Activated naive CD8-positive, alpha-beta T cell treated with anti-CD3 and anti-CD28 coated beads for 36 hours (primary cell): ENCODE results near the gene SP7. TPM values are rescaled to one million over a fixed set of nuclear protein-coding genes. Genes with fewer than 3 reads are reported as not detected.
"Not testable (repeated sequence)": the region's sequence is repeated elsewhere in the genome, so short reads cannot be mapped to it uniquely, and the experiment has no call there.

Source experiments
- DNase-seq: peaks from one replicate; pipeline ENCODE4 v3.0.0; 2021
- H3K27ac Mint-ChIP-seq: one replicate; pipeline ENCODE4 v1.8.0; 2022; ENCODE audit warnings: mild to moderate bottlenecking, moderate library complexity, mixed read lengths
- H3K27me3 Mint-ChIP-seq: one replicate; pipeline ENCODE4 v1.8.0; 2022; ENCODE audit warnings: mild to moderate bottlenecking, mixed read lengths
- H3K36me3 Mint-ChIP-seq: one replicate; pipeline ENCODE4 v1.8.0; 2021; ENCODE audit warnings: mild to moderate bottlenecking, mixed read lengths
- H3K4me1 Mint-ChIP-seq: one replicate; pipeline ENCODE4 v1.8.0; 2021; ENCODE audit warnings: mixed read lengths
- H3K4me3 Mint-ChIP-seq: one replicate; pipeline ENCODE4 v1.8.0; 2022; ENCODE audit warnings: mild to moderate bottlenecking, moderate library complexity, mixed read lengths
- H3K9me3 Mint-ChIP-seq: one replicate; pipeline ENCODE4 v1.8.0; 2022; ENCODE audit warnings: mixed read lengths
- total RNA-seq, 2 experiments: library from RNA; stranded (reverse); gene quantifications; one replicate each; pipeline ENCODE4 v1.2.3, GENCODE V29; 2021

The SP7 gene
- total RNA-seq, 2 experiments from 2014 or later, result not detected

DNA sequence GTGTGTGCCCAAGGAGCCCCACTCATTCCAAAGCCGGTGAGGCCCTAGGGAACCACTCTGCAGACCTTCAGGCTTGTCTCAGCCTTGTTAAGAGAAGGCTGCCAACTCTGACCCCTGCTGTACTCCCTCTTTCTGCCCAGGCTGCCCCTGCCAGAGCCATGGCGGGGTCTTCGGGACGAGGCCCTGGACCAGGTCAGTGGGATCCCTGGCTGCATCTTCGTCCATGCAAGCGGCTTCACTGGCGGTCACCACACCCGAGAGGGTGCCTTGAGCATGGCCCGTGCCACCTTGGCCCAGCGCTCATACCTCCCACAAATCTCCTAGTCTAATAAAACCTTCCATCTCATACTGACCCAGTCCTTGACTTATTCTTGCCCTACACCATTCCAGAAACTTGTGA lies 29.3 kb downstream of the SP7 start:
- no peaks in the 10 kb centered on the region for H3K9me3 Mint-ChIP-seq
- H3K27ac Mint-ChIP-seq, result no peak overlapping the region
- H3K4me3 Mint-ChIP-seq, result no peak overlapping the region
- H3K27me3 Mint-ChIP-seq, result no peaks in the 10 kb centered on the region
- DNase-seq, result no peak
- peaks cover 16% of the 10 kb centered on the region for H3K4me1 Mint-ChIP-seq
- peaks cover 13% of the 10 kb centered on the region for H3K36me3 Mint-ChIP-seq

DNA sequence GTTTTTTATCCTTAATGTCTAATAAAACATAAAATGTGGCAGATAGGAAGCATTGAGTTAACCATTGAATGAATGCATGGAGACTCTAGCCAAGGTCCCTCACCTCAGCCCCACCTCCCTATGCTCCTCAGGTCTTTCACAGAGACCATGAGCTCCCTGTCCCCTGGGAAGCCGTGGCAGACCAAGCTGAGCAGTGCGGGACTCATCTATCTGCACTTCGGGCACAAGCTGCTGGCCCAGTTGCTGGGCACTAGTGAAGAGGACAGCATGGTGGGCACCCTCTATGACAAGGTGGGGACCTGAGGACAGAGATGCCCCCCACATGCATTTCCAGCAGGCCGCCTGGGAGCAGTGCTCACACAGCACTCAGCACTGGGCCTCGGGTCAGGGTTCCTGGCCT lies 33.3 kb downstream of the SP7 start:
- Mint-ChIP-seq H3K9me3 (no peaks in the 10 kb centered on the region), H3K27ac (peak overlapping the region; percentile 18), H3K4me1 (peaks cover 43% of the 10 kb centered on the region), H3K4me3 (no peak overlapping the region), H3K36me3 (peaks cover 39% of the 10 kb centered on the region), H3K27me3 (no peaks in the 10 kb centered on the region)
- no peak for DNase-seq

DNA sequence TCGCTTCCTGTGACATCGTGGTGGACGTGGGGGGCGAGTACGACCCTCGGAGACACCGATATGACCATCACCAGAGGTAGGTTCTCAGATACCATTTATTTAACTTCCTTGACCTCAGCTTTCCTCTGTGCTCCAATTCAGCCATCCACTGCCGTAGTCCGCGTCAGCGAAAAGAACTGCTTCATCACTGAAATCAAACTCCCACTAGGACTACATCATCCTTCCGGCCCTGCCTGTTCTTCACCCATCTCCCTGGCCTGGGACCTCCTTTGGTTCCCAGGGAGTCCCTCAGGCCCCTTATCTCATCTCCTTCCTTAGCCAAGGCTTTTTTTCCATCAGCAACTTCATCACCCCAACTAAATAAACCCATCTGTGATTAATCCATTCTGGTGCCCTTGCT lies 36.0 kb downstream of the SP7 start:
- Mint-ChIP-seq H3K9me3 (no peaks in the 10 kb centered on the region), H3K27ac (peak overlapping the region; percentile 94), H3K36me3 (peaks cover 58% of the 10 kb centered on the region), H3K4me3 (peak overlapping the region; percentile 94), H3K4me1 (peaks cover 55% of the 10 kb centered on the region), H3K27me3 (no peaks in the 10 kb centered on the region)
- DNase-seq, result no peak

DNA sequence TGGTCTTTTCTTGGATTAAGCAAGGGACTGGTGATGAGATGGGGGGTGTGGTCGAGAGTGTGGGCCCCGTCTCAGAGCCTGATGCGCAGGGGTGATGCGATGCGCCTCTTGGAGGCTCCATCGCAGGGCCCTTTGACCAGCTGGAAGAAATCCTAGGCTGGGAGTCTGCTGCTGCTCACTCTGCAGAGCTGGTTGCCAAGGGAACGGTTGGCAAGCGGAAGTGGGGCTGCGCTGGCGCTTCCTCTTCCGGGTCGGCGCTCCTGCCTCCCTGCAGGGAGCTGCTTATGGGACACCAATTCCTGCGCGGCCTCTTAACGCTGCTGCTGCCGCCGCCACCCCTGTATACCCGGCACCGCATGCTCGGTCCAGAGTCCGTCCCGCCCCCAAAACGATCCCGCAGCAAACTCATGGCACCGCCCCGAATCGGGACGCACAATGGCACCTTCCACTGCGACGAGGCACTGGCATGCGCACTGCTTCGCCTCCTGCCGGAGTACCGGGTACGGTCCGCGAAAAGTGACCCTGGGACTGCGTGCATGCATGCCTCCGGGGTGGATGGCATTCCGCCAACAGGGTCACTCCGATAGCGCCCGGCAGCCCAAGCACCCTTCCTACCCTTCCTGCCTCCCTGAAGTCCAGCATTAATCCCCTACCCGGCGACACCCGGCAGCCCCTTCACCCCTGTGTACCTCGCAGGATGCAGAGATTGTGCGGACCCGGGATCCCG lies 36.5 kb downstream of the SP7 start, which contains the start of gene MYG1:
TSS of gene MYG1 (plus strand) at position 242 of the 727 bp plus-strand sequence. CDS start at position 285, 43 bp downstream.
- DNase-seq, result peak; percentile 87
- no peaks in the 10 kb centered on the region for H3K27me3 Mint-ChIP-seq
- H3K9me3 Mint-ChIP-seq, result no peaks in the 10 kb centered on the region
- H3K4me3 Mint-ChIP-seq, result peak within 1 kb of the TSS; percentile 94
- H3K4me1 Mint-ChIP-seq, result peaks cover 60% of the 10 kb centered on the region
- peaks cover 61% of the 10 kb centered on the region for H3K36me3 Mint-ChIP-seq
- peak within 1 kb of the TSS; percentile 94 for H3K27ac Mint-ChIP-seq

DNA sequence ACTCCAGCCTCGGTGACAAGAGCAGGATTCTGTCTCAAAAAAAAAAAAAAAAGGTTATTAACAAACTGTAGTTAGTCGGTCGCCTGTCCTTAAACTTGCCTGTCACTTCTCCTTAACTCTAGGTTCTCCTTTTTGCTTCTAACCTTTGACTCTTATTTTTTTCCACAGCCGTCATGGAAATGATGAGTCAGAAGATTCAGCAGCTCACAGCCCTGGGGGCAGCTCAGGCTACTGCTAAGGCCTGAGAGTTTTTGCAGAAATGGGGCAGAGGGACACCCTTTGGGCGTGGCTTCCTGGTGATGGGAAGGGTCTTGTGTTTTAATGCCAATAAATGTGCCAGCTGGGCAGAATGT lies 37.1 kb downstream of the SP7 start:
- Mint-ChIP-seq H3K27me3 (no peaks in the 10 kb centered on the region), H3K4me1 (peaks cover 65% of the 10 kb centered on the region), H3K27ac (peak overlapping the region; percentile 94), H3K4me3 (peak overlapping the region; percentile 94), H3K9me3 (no peaks in the 10 kb centered on the region), H3K36me3 (peaks cover 66% of the 10 kb centered on the region)
- peak; percentile 58 for DNase-seq

DNA sequence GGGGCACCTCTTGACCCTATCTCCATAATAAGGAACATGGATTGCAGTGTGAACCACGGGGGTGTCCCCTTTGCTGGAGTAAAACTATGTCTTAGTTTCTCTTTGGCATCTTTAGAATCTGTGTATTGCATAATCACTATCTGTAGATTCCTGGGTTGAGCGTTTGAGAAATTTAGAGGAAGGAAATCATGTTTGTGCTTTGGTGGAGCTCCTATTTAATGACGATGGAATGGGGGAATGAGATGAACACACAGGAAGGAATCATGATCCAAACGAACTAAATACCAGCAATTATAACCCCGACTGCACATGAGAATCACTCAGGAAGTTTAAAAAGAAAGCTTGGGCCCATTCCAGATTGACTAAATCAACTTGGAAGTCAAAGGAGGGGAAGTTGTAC lies 38.0 kb downstream of the SP7 start:
- no peaks in the 10 kb centered on the region for H3K27me3 Mint-ChIP-seq
- H3K4me3 Mint-ChIP-seq, result peak overlapping the region; percentile 25
- H3K27ac Mint-ChIP-seq, result peak overlapping the region; percentile 94
- no peaks in the 10 kb centered on the region for H3K9me3 Mint-ChIP-seq
- H3K4me1 Mint-ChIP-seq, result peaks cover 62% of the 10 kb centered on the region
- no peak for DNase-seq
- peaks cover 74% of the 10 kb centered on the region for H3K36me3 Mint-ChIP-seq

DNA sequence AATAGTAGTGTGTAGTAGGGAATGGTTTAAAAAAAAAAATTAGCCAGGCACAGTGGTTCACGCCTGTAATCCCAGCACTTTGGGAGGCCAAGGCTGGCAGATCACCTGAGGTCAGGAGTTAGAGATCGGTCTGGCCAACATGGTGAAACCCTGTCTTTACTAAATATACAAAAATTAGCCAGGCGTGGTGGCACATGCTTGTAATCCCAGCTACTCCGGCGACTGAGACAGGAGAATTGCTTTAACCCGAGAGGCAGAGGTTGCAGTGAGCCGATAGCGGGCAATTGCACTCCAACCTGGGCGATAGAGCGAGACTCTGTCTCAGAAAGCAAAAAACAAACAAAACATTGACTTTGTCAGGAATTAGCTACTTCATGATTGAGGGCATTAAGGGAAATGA lies 39.0 kb downstream of the SP7 start:
- not testable (repeated sequence) for H3K9me3 Mint-ChIP-seq, DNase-seq, H3K27me3 Mint-ChIP-seq
- Mint-ChIP-seq H3K4me1 (peaks cover 52% of the 10 kb centered on the region), H3K27ac (peak overlapping the region; percentile 95), H3K4me3 (peak overlapping the region; percentile 98), H3K36me3 (peaks cover 77% of the 10 kb centered on the region)

DNA sequence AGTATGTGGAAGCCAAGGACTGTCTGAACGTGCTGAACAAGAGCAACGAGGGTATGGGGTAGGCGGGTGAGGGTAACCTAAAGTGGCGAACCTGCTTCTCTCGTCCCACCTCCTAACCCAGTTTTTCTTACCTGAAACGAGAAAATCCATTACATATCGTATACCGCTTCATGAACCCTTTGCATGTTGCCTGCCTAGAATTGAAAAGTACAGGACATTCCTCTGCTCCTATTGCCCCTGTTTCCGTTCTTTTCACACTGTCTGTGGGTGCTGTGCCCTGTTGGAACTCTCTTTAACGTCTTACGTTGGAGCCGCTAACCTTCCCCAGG lies 40.3 kb downstream of the SP7 start:
- Mint-ChIP-seq H3K4me1 (peaks cover 45% of the 10 kb centered on the region), H3K4me3 (peak overlapping the region; percentile 98), H3K27me3 (no peaks in the 10 kb centered on the region), H3K9me3 (no peaks in the 10 kb centered on the region), H3K27ac (peak overlapping the region; percentile 95), H3K36me3 (peaks cover 74% of the 10 kb centered on the region)
- DNase-seq, result no peak

DNA sequence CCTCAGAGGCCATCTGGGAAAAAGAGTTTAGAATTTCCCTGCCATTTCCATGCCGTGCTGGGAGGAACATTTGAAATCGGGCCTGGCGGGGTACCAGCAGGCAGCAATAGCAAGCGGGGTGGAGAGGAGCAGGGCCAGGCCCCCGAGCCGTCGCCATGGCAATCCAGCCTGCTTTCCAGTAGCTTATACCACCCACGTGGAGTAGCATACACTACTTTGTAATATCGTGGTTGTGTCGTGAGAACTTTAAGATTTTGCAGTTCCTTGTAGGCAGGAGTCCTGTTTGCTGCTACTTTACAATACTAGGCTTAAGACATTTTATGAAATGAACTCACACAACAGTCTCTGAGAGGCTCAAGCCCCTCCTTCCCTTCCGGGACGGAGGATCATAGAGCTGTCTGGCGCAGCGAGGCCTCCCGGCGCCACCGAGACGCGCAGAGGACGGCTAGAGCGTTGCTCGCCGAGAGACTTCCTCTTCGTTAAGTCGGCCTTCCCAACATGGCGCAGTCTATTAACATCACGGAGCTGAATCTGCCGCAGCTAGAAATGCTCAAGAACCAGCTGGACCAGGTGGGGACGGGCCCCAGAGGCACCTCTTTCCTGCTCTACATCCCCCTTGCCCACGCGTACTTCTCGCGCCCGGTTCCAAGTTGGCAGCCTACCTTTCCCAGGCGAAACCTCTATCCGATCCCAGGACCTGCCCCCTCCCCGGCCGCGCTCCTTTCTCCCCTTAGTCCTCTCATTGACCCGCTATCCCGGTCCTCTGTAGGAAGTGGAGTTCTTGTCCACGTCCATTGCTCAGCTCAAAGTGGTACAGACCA lies 40.9 kb downstream of the SP7 start, which contains the start of gene PFDN5:
TSS of gene PFDN5 (plus strand) at position 473 of the 821 bp plus-strand sequence. CDS start at position 499, 26 bp downstream.
- Mint-ChIP-seq H3K4me3 (peak within 1 kb of the TSS; percentile 98), H3K4me1 (peaks cover 44% of the 10 kb centered on the region), H3K9me3 (no peaks in the 10 kb centered on the region), H3K27me3 (no peaks in the 10 kb centered on the region), H3K36me3 (peaks cover 73% of the 10 kb centered on the region), H3K27ac (peak within 1 kb of the TSS; percentile 95)
- DNase-seq, result peak; percentile 87

DNA sequence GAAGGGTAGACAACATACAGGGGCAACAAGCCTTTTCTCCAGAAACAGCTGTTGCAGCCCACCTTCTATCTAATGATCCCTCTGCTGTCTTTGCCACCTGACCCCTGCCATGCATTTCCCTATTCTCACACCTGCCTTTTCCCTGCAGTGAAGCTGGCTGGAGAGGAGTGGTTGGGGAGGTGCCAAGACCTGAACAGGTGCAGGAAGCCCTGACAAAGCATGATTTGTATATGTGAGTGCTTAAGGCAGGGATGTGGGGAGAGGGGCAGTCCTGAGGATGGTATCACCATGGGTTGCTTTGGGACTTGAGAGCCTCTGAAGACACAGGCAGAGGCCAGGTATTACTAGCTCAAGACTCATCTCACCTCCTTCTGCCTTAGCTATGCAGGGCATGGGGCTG lies 43.7 kb downstream of the SP7 start:
- H3K9me3 Mint-ChIP-seq, result no peaks in the 10 kb centered on the region
- no peak overlapping the region for H3K27ac Mint-ChIP-seq
- DNase-seq, result no peak
- no peak overlapping the region for H3K4me3 Mint-ChIP-seq
- H3K27me3 Mint-ChIP-seq, result no peaks in the 10 kb centered on the region
- H3K4me1 Mint-ChIP-seq, result peaks cover 38% of the 10 kb centered on the region
- peaks cover 74% of the 10 kb centered on the region for H3K36me3 Mint-ChIP-seq

DNA sequence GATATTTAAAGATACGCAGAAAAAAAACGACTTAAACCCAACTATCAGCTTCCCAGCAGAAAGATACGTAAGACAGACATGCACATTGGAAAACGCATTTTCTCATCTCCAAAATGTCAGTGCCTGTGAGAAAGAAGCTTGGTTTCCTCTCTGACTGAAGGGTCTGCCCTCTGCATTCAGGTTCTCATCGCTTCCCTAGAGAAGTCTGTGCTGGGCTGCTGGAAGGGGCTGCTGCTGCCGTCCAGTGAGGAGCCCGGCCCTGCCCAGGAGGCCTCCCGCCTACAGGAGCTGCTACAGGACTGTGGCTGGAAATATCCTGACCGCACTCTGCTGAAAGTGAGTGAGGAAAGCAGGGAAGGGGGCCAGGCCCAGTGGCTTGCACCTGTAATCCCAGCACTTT lies 45.5 kb downstream of the SP7 start:
- DNase-seq, result no peak
- peaks cover 61% of the 10 kb centered on the region for H3K36me3 Mint-ChIP-seq

DNA sequence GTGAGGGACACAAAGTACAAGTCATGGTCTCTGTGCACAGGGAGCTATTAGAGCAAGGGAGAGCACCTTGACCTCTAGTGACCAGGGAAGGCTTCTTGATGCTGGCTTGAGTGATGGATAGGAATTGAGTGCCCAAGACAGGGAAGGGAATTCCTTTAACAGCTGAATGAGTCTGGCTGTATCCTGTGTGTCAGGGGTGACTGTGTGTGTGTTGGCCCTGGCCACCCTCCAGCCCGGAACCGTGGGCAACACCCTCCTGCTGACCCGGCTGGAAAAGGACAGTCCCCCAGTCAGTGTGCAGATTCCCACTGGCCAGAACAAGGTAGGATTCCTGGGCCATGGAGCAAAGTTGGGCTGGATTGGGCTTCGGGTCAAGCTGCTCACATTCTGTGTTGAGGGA lies 46.3 kb downstream of the SP7 start:
- H3K4me3 Mint-ChIP-seq, result no peak overlapping the region
- H3K27ac Mint-ChIP-seq, result peak overlapping the region; percentile 77
- no peaks in the 10 kb centered on the region for H3K27me3 Mint-ChIP-seq
- H3K4me1 Mint-ChIP-seq, result peaks cover 25% of the 10 kb centered on the region
- H3K36me3 Mint-ChIP-seq, result peaks cover 61% of the 10 kb centered on the region
- no peak for DNase-seq
- no peaks in the 10 kb centered on the region for H3K9me3 Mint-ChIP-seq

More for the DNA sequence above, 45.5 kb downstream of the SP7 start:
- Mint-ChIP-seq H3K27ac (peak overlapping the region; percentile 77), H3K4me1 (peaks cover 28% of the 10 kb centered on the region), H3K9me3 (no peaks in the 10 kb centered on the region), H3K4me3 (no peak overlapping the region), H3K27me3 (no peaks in the 10 kb centered on the region)

DNA sequence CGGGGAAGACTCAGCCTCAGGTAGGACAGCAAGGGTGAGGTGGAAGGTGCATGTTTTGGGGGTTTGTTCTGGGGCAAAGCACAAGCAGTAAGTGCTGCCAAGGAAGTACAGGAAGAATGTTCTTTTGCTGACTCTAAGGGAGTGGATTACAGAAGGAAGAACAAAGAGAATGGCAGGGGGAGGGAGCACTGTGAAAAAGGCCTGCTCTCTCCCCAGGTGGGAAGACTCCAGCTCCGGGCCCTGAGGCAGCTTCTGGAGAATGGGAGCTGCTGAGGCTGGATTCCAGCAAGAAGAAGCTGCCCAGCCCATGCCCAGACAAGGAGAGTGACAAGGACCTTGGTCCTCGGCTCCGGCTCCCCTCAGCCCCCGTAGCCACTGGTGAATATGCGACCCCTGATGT lies 47.8 kb downstream of the SP7 start:
- H3K27me3 Mint-ChIP-seq, result no peaks in the 10 kb centered on the region
- no peak overlapping the region for H3K4me3 Mint-ChIP-seq
- no peak for DNase-seq
- no peaks in the 10 kb centered on the region for H3K9me3 Mint-ChIP-seq
- H3K27ac Mint-ChIP-seq, result no peak overlapping the region
- peaks cover 17% of the 10 kb centered on the region for H3K4me1 Mint-ChIP-seq
- H3K36me3 Mint-ChIP-seq, result peaks cover 55% of the 10 kb centered on the region

DNA sequence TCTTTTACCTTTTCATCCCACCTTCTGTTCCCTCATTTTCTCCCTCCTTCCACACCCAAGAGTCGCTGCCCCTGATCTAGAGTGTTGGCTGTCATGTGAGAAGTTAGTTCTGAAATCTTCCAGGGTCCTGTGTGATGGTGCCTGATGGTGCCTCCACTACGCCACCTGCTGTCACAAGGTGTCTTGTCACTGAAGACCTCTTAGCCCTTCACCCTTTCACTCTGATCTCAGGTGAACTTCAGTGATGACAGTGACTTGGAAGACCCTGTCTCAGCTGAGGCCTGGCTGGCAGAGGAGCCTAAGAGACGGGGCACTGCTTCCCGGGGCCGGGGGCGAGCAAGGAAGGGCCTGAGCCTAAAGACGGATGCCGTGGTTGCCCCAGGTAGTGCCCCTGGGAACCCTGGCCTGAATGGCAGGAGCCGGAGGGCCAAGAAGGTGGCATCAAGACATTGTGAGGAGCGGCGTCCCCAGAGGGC lies 48.4 kb downstream of the SP7 start:
- DNase-seq, result peak; percentile 52
- H3K36me3 Mint-ChIP-seq, result peaks cover 50% of the 10 kb centered on the region
- H3K27ac Mint-ChIP-seq, result no peak overlapping the region
- no peaks in the 10 kb centered on the region for H3K9me3 Mint-ChIP-seq
- H3K27me3 Mint-ChIP-seq, result no peaks in the 10 kb centered on the region
- H3K4me1 Mint-ChIP-seq, result peaks cover 17% of the 10 kb centered on the region
- no peak overlapping the region for H3K4me3 Mint-ChIP-seq

DNA sequence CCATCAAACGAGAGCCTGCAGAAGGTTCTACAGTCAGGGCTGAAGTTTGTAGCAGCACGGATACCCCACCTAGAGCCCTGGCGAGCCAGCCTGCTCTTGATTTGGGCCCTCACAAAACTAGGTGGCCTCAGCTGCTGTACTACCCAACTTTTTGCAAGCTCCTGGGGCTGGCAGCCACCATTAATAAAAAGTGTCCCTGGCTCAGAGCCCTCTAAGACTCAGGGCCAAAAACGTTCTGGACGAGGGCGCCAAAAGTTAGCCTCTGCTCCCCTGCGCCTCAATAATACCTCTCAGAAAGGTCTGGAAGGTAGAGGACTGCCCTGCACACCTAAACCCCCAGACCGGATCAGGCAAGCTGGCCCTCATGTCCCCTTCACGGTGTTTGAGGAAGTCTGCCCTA lies 49.7 kb downstream of the SP7 start:
- Mint-ChIP-seq H3K36me3 (peaks cover 51% of the 10 kb centered on the region), H3K9me3 (no peaks in the 10 kb centered on the region), H3K27ac (no peak overlapping the region), H3K4me3 (no peak overlapping the region), H3K4me1 (peaks cover 17% of the 10 kb centered on the region), H3K27me3 (no peaks in the 10 kb centered on the region)
- DNase-seq, result no peak
